HEK293T (cell line): Measurements from ENCODE around the gene CSTB.

Experiments used
- ARNT ChIP-seq: fragments of 450-650 bp; IDR thresholded peaks from 2 replicates; pipeline ENCODE4 v1.6.1; 2017; ENCODE audit warnings: mild to moderate bottlenecking
- BHLHE40 ChIP-seq: fragments of 450-650 bp; IDR thresholded peaks from 2 replicates; pipeline ENCODE4 v1.6.1; 2016; ENCODE audit warnings: mild to moderate bottlenecking, moderate library complexity, borderline replicate concordance
- CTBP1 ChIP-seq: fragments of 450-650 bp; IDR thresholded peaks from 2 replicates; pipeline ENCODE4 v1.6.1; 2016; ENCODE audit warnings: borderline replicate concordance
- FOXK2 ChIP-seq: fragments of 450-650 bp; IDR thresholded peaks from 2 replicates; pipeline ENCODE4 v1.6.1; 2016; ENCODE audit warnings: mild to moderate bottlenecking
- LEF1 ChIP-seq: fragments of 450-650 bp; IDR thresholded peaks from 2 replicates; pipeline ENCODE4 v1.6.1; 2017; ENCODE audit warnings: mild to moderate bottlenecking, borderline replicate concordance
- SUZ12 ChIP-seq: fragments of 450-650 bp; IDR thresholded peaks from 2 replicates; pipeline ENCODE4 v1.6.1; 2016; ENCODE audit warnings: mild to moderate bottlenecking
- ZNF384 ChIP-seq: fragments of 450-650 bp; IDR thresholded peaks from 2 replicates; pipeline ENCODE4 v1.6.1; 2016

GRCh38 chr21:43806017-43806710 lies 30.1 kb upstream of the CSTB start:
- TF ChIP-seq BHLHE40 = no peak
- TF ChIP-seq CTBP1 = no peak
- no peak for TF ChIP-seq FOXK2
- no peak for TF ChIP-seq LEF1
- no peak for TF ChIP-seq ARNT
- TF ChIP-seq SUZ12 = no peak
- no peak for TF ChIP-seq ZNF384
